Ishikawa (cell line): ENCODE measurements around the gene ZNRF2.

ENCODE experiments used
- CEBPB ChIP-seq: IDR thresholded peaks from 2 replicates; pipeline ENCODE4 v1.6.1; 2012
- CREB1 ChIP-seq: IDR thresholded peaks from 2 replicates; pipeline ENCODE4 v1.6.1; 2012; ENCODE audit warnings: low read depth
- EGR1 ChIP-seq: IDR thresholded peaks from 2 replicates; pipeline ENCODE4 v1.6.1; 2012
- EP300 ChIP-seq: IDR thresholded peaks from 2 replicates; pipeline ENCODE4 v1.6.1; 2012; ENCODE audit warnings: borderline replicate concordance
- FOXM1 ChIP-seq: IDR thresholded peaks from 2 replicates; pipeline ENCODE4 v1.6.1; 2012; ENCODE audit warnings: low read depth, borderline replicate concordance
- MAX ChIP-seq: IDR thresholded peaks from 2 replicates; pipeline ENCODE4 v1.6.1; 2012
- NFIC ChIP-seq: IDR thresholded peaks from 2 replicates; pipeline ENCODE4 v1.6.1; 2012
- RAD21 ChIP-seq: IDR thresholded peaks from 2 replicates; pipeline ENCODE4 v1.6.1; 2012; ENCODE audit warnings: low read depth
- REST ChIP-seq: IDR thresholded peaks from 2 replicates; pipeline ENCODE4 v1.6.1; 2012; ENCODE audit warnings: low read depth, mild to moderate bottlenecking
- TAF1 ChIP-seq: IDR thresholded peaks from 2 replicates; pipeline ENCODE4 v1.6.1; 2012; ENCODE audit warnings: low read depth, mild to moderate bottlenecking
- TCF12 ChIP-seq: IDR thresholded peaks from 2 replicates; pipeline ENCODE4 v1.6.1; 2012; ENCODE audit warnings: low read depth
- TEAD4 ChIP-seq: IDR thresholded peaks from 2 replicates; pipeline ENCODE4 v1.6.1; 2012
- USF1 ChIP-seq: IDR thresholded peaks from 2 replicates; pipeline ENCODE4 v1.6.1; 2012
- YY1 ChIP-seq: IDR thresholded peaks from 2 replicates; pipeline ENCODE4 v1.6.1; 2012; ENCODE audit warnings: low read depth
- ZBTB7A ChIP-seq: IDR thresholded peaks from 2 replicates; pipeline ENCODE4 v1.6.1; 2012; ENCODE audit warnings: low read depth

The ZNRF2 gene

GRCh38 chr7:30308389-30308788, 24.0 kb downstream of the ZNRF2 start:
- TF ChIP-seq YY1 (no peak), EP300 (no peak), TAF1 (no peak), CREB1 (no peak), MAX (no peak), EGR1 (no peak), RAD21 (no peak), REST (no peak), USF1 (no peak), TCF12 (no peak), FOXM1 (no peak), ZBTB7A (no peak), NFIC (no peak), CEBPB (no peak), TEAD4 (no peak)

GRCh38 chr7:30309302-30309701, 24.9 kb downstream of the ZNRF2 start:
- no peak for TF ChIP-seq CREB1
- TF ChIP-seq YY1 = no peak
- no peak for TF ChIP-seq REST
- no peak for TF ChIP-seq USF1
- TF ChIP-seq NFIC = no peak
- no peak for TF ChIP-seq CEBPB

GRCh38 chr7:30309842-30310435, 25.5 kb downstream of the ZNRF2 start:
- TF ChIP-seq CEBPB = no peak
- TF ChIP-seq EP300 = no peak
- no peak for TF ChIP-seq MAX
- no peak for TF ChIP-seq CREB1
- no peak for TF ChIP-seq USF1
- no peak for TF ChIP-seq REST
- TF ChIP-seq YY1 = no peak
- TF ChIP-seq TEAD4 = no peak
- no peak for TF ChIP-seq FOXM1

GRCh38 chr7:30310674-30311362, 26.4 kb downstream of the ZNRF2 start:
- TF ChIP-seq YY1 = no peak
- no peak for TF ChIP-seq EP300
- TF ChIP-seq REST = no peak
- TF ChIP-seq ZBTB7A = no peak
- TF ChIP-seq CREB1 = no peak
- no peak for TF ChIP-seq NFIC
- TF ChIP-seq EGR1 = no peak
- TF ChIP-seq TEAD4 = no peak
- no peak for TF ChIP-seq FOXM1
- TF ChIP-seq USF1 = no peak
- no peak for TF ChIP-seq RAD21
- TF ChIP-seq TCF12 = no peak
- no peak for TF ChIP-seq MAX
- TF ChIP-seq TAF1 = no peak
- no peak for TF ChIP-seq CEBPB
